T-cell (primary cell): ENCODE results near the gene SPTBN1. TPM values are rescaled to one million over a fixed set of nuclear protein-coding genes. Genes with fewer than 3 reads are reported as not detected.

ENCODE experiments used
- ATAC-seq, 4 experiments: fragments of 200-7000 bp in 3 of 4; fragments of 150-1000 bp in 1 of 4; cut with Tn5 transposase; replicated peaks in 1 of 4; 1 replicate in 3 of 4; 2 replicates in 1 of 4; pipeline ENCODE4 v1.10.0; 2021; ENCODE audit warnings: moderate library complexity in 3 of 4, mild to moderate bottlenecking in 2 of 4, moderate number of reproducible peaks in 1 of 4
- CTCF ChIA-PET, 2 donors: fragments of 300-600 bp; sonication (Branson Sonifier 250); formaldehyde crosslinking; loops; one replicate each; lab custom pipeline; 2022; ENCODE audit warnings: antibody characterized with exemption in 2 of 2; lab: Charles Lee
- POLR2A ChIA-PET, 2 donors: fragments of 300-600 bp; sonication (Branson Sonifier 250); formaldehyde crosslinking; loops; one replicate each; lab custom pipeline; 2022; ENCODE audit warnings: antibody characterized with exemption in 2 of 2; lab: Charles Lee
- DNase-seq, 35 experiments: peaks; one replicate each; pipeline versions ENCODE4 v3.0.0 to v3.0.0-alpha.2; 2013 to 2023
- H3K27ac ChIP-seq: one replicate; pipeline ENCODE4 v1.5.1; 2013; ENCODE audit warnings: low read length
- H3K27me3 ChIP-seq, 2 experiments: replicated peaks in 1 of 2; 1 replicate in 1 of 2; 2 replicates in 1 of 2; pipeline versions ENCODE4 v1.6.1 to v1.7.0; 2013; ENCODE audit warnings: low read length in 1 of 2, mixed read lengths in 1 of 2; ENCODE audit not compliant: control insufficient read depth in 2 of 2, insufficient read depth in 2 of 2; ENCODE audit errors: extremely low read depth in 1 of 2
- H3K36me3 ChIP-seq, 2 donors: 1 replicate in 1 of 2; 2 replicates in 1 of 2; pipeline versions ENCODE4 v1.6.1 to v1.7.0; 2013; ENCODE audit warnings: low read length in 1 of 2; ENCODE audit not compliant: control insufficient read depth in 2 of 2, insufficient read depth in 1 of 2; ENCODE audit errors: extremely low read depth in 1 of 2
- H3K4me1 ChIP-seq, 2 experiments: 1 replicate in 1 of 2; 2 replicates in 1 of 2; pipeline versions ENCODE4 v1.6.1 to v1.7.0; 2013; ENCODE audit warnings: low read length in 2 of 2, mixed read lengths in 1 of 2; ENCODE audit not compliant: insufficient read depth in 2 of 2, control insufficient read depth in 1 of 2; ENCODE audit errors: extremely low read depth in 1 of 2
- H3K4me3 ChIP-seq, 2 donors: 1 replicate in 1 of 2; 2 replicates in 1 of 2; pipeline versions ENCODE4 v1.5.1 to v1.7.0; 2013; ENCODE audit warnings: mild to moderate bottlenecking in 2 of 2, low read length in 1 of 2, moderate library complexity in 1 of 2; ENCODE audit not compliant: control insufficient read depth in 1 of 2; ENCODE audit errors: extremely low read depth in 1 of 2
- H3K9me3 ChIP-seq: 2 replicates; pipeline ENCODE4 v1.7.0; 2013
- H3K27ac Mint-ChIP-seq, 2 donors: one replicate each; pipeline ENCODE4 v1.8.0; 2020 to 2021; ENCODE audit warnings: mild to moderate bottlenecking in 2 of 2, mixed read lengths in 2 of 2
- H3K27me3 Mint-ChIP-seq, 2 donors: one replicate each; pipeline ENCODE4 v1.8.0; 2021 to 2022; ENCODE audit warnings: mixed read lengths in 2 of 2
- H3K36me3 Mint-ChIP-seq: one replicate; pipeline ENCODE4 v1.8.0; 2021; ENCODE audit warnings: mixed read lengths
- H3K4me1 Mint-ChIP-seq, 3 donors: one replicate each; pipeline ENCODE4 v1.8.0; 2020 to 2022; ENCODE audit warnings: mixed read lengths in 3 of 3, mild to moderate bottlenecking in 1 of 3
- H3K4me3 Mint-ChIP-seq, 3 donors: one replicate each; pipeline ENCODE4 v1.8.0; 2020 to 2022; ENCODE audit warnings: mild to moderate bottlenecking in 3 of 3, mixed read lengths in 3 of 3, moderate library complexity in 3 of 3
- H3K9me3 Mint-ChIP-seq, 3 donors: one replicate each; pipeline ENCODE4 v1.8.0; 2020 to 2022; ENCODE audit warnings: mixed read lengths in 3 of 3
- WGBS: methylation state at CpG from one replicate; pipeline ENCODE4 v1.1.5; 2013; ENCODE audit warnings: missing lambda C conversion rate; ENCODE audit not compliant: insufficient coverage; 5-methylcytosine and 5-hydroxymethylcytosine counted together
- total RNA-seq, 35 experiments: library from RNA in 6 of 35; stranded (reverse) in 6 of 35; fragments of 120-200 nt in 1 of 35; gene quantifications; one replicate each; pipeline versions ENCODE4 v1.2.1 to v1.2.4 and lab custom pipeline; 2013 to 2026

The SPTBN1 gene
- total RNA-seq, 5 donors from 2014 or later (not counting 1 experiment from before 2014, with no cell fraction given) = 129 to 222 (median 139) TPM

- Histone ChIP-seq H3K9me3 (no peaks in the 10 kb centered on the region), H3K27me3 (peaks cover 0 to 28% of the 10 kb centered on the region in 2 experiments), H3K27ac (no peak overlapping the region), H3K4me3 (peak overlapping the region in 1 of 2 donors; percentile 54), H3K36me3 (no peaks in the 10 kb centered on the region), H3K4me1 (peaks cover 5 to 19% of the 10 kb centered on the region in 2 experiments)
- 18% methylated on average over 18 of the region's 20 CpGs for WGBS
- ATAC-seq = no peak
- Mint-ChIP-seq H3K27ac (no peak overlapping the region), H3K36me3 (no peaks in the 10 kb centered on the region), H3K4me3 (peak overlapping the region; percentile 59 to 75 (median 72)), H3K4me1 (peaks cover 20 to 22% (median 22%) of the 10 kb centered on the region in 3 donors), H3K9me3 (no peaks in the 10 kb centered on the region), H3K27me3 (peaks cover 34 to 41% of the 10 kb centered on the region in 2 donors)
- CTCF ChIA-PET = no interaction called here
- POLR2A ChIA-PET = no interaction called here
- no peak for DNase-seq
These were observed 980 bp upstream of the SPTBN1 start for GRCh38 chr2:54455131-54455562.

GRCh38 chr2:54456362-54456611 is 160 bp downstream of the SPTBN1 start:
- 1% methylated on average over 25 of the region's 30 CpGs for WGBS
- H3K4me1 Mint-ChIP-seq = peaks cover 20 to 22% (median 22%) of the 10 kb centered on the region in 3 donors
- DNase-seq = no peak
- Histone ChIP-seq H3K36me3 (no peaks in the 10 kb centered on the region), H3K4me1 (peaks cover 5 to 19% of the 10 kb centered on the region in 2 experiments), H3K27me3 (peaks cover 0 to 32% of the 10 kb centered on the region in 2 experiments), H3K4me3 (peak overlapping the region in 1 of 2 donors; percentile 44), H3K27ac (no peak overlapping the region), H3K9me3 (no peaks in the 10 kb centered on the region)
- ChIA-PET CTCF (no interaction called here), POLR2A (no interaction called here)
- peak overlapping the region in 1 of 3 donors; percentile 72 for H3K4me3 Mint-ChIP-seq
- peaks cover 43 to 47% of the 10 kb centered on the region in 2 donors for H3K27me3 Mint-ChIP-seq
- peak in 3 of 4 experiments; percentile 18 to 27 (median 27) for ATAC-seq
- H3K36me3 Mint-ChIP-seq = no peaks in the 10 kb centered on the region
- H3K27ac Mint-ChIP-seq = no peak overlapping the region
- H3K9me3 Mint-ChIP-seq = no peaks in the 10 kb centered on the region

GRCh38 chr2:54456612-54457322 is 640 bp downstream of the SPTBN1 start:
- H3K27me3 Mint-ChIP-seq = peaks cover 47 to 51% of the 10 kb centered on the region in 2 donors
- H3K27ac Mint-ChIP-seq = no peak overlapping the region
- H3K4me3 Mint-ChIP-seq = peak overlapping the region; percentile 82 to 86 (median 83)
- no peak overlapping the region for H3K27ac ChIP-seq
- no peaks in the 10 kb centered on the region for H3K36me3 ChIP-seq
- 1% methylated on average over 54 of the region's 87 CpGs for WGBS
- H3K36me3 Mint-ChIP-seq = no peaks in the 10 kb centered on the region
- H3K9me3 ChIP-seq = no peaks in the 10 kb centered on the region
- peaks cover 20 to 22% (median 22%) of the 10 kb centered on the region in 3 donors for H3K4me1 Mint-ChIP-seq
- DNase-seq (peak in 4 of 35 experiments; percentile 2 to 10 (median 6)), ATAC-seq (peak; percentile 12 to 66 (median 51))
- H3K27me3 ChIP-seq = peaks cover 0 to 32% of the 10 kb centered on the region in 2 experiments
- peaks cover 5 to 19% of the 10 kb centered on the region in 2 experiments for H3K4me1 ChIP-seq
- H3K4me3 ChIP-seq = peak overlapping the region; percentile 32 to 67
- POLR2A ChIA-PET = no interaction called here
- CTCF ChIA-PET = no interaction called here
- H3K9me3 Mint-ChIP-seq = no peaks in the 10 kb centered on the region

- Mint-ChIP-seq H3K9me3 (no peaks in the 10 kb centered on the region), H3K27me3 (peaks cover 48 to 55% of the 10 kb centered on the region in 2 donors), H3K4me3 (peak overlapping the region; percentile 82 to 86 (median 83)), H3K27ac (no peak overlapping the region), H3K4me1 (peaks cover 20 to 22% (median 22%) of the 10 kb centered on the region in 3 donors), H3K36me3 (no peaks in the 10 kb centered on the region)
- Histone ChIP-seq H3K9me3 (no peaks in the 10 kb centered on the region), H3K27me3 (peaks cover 0 to 32% of the 10 kb centered on the region in 2 experiments), H3K36me3 (no peaks in the 10 kb centered on the region), H3K4me3 (peak overlapping the region; percentile 32 to 67), H3K27ac (no peak overlapping the region), H3K4me1 (peaks cover 5 to 19% of the 10 kb centered on the region in 2 experiments)
- ChIA-PET CTCF (interaction anchor here in 1 of 2 donors (0.6 kb wide), 1 partner anchor 48 kb away, joined by 3 read pairs; no protein-coding TSS in a partner anchor), POLR2A (no interaction called here)
- DNase-seq (peak in 4 of 35 experiments; percentile 5 to 13 (median 10)), ATAC-seq (peak; percentile 47 to 60 (median 50))
- 1% methylated on average over 26 of the region's 35 CpGs for WGBS
These were observed 1.3 kb downstream of the SPTBN1 start for GRCh38 chr2:54457323-54458023.

GRCh38 chr2:54459037-54459441 is 2.9 kb downstream of the SPTBN1 start:
- H3K27me3 ChIP-seq = peaks cover 0 to 30% of the 10 kb centered on the region in 2 experiments
- no peaks in the 10 kb centered on the region for H3K36me3 ChIP-seq
- H3K4me1 ChIP-seq = peaks cover 5 to 19% of the 10 kb centered on the region in 2 experiments
- ATAC-seq (no peak), DNase-seq (no peak)
- Mint-ChIP-seq H3K27ac (no peak overlapping the region), H3K4me1 (peaks cover 20 to 22% (median 22%) of the 10 kb centered on the region in 3 donors), H3K27me3 (peaks cover 58 to 62% of the 10 kb centered on the region in 2 donors), H3K4me3 (peak overlapping the region in 2 of 3 donors; percentile 7 to 36), H3K9me3 (no peaks in the 10 kb centered on the region), H3K36me3 (no peaks in the 10 kb centered on the region)
- CTCF ChIA-PET = no interaction called here
- H3K27ac ChIP-seq = no peak overlapping the region
- 33% methylated on average over 1 of the region's 2 CpGs for WGBS
- no peaks in the 10 kb centered on the region for H3K9me3 ChIP-seq
- POLR2A ChIA-PET = no interaction called here
- no peak overlapping the region for H3K4me3 ChIP-seq

- Mint-ChIP-seq H3K27me3 (peaks cover 54 to 55% of the 10 kb centered on the region in 2 donors), H3K27ac (no peak overlapping the region), H3K4me1 (peaks cover 11 to 13% (median 13%) of the 10 kb centered on the region in 3 donors), H3K9me3 (no peaks in the 10 kb centered on the region), H3K36me3 (no peaks in the 10 kb centered on the region), H3K4me3 (no peak overlapping the region)
- Histone ChIP-seq H3K27me3 (peaks cover 0 to 22% of the 10 kb centered on the region in 2 experiments), H3K27ac (no peak overlapping the region), H3K4me3 (no peak overlapping the region), H3K36me3 (no peaks in the 10 kb centered on the region), H3K4me1 (peaks cover 5 to 9% of the 10 kb centered on the region in 2 experiments), H3K9me3 (no peaks in the 10 kb centered on the region)
- CTCF ChIA-PET = no interaction called here
- WGBS = 83% methylated on average over 1 of the region's 4 CpGs
- ATAC-seq (no peak), DNase-seq (no peak)
- POLR2A ChIA-PET = no interaction called here
These were observed 5.1 kb downstream of the SPTBN1 start for GRCh38 chr2:54461261-54461660.
